D721Med (cell line): ENCODE results near the gene SBNO1.

Experiments
- DNase-seq: peaks from one replicate; pipeline ENCODE4 v3.0.0; 2011; ENCODE audit warnings: low spot score; ENCODE audit not compliant: insufficient read length
- FAIRE-seq: peaks from 2 replicates; lab custom pipeline; 2011; peaks lifted over from hg19 to GRCh38; lab: Jason Lieb, UNC
- CTCF ChIP-seq: IDR thresholded peaks from 2 replicates; pipeline ENCODE4 v1.5.1; 2012; ENCODE audit warnings: mild to moderate bottlenecking, control low read depth; ENCODE audit not compliant: insufficient read depth; ENCODE audit errors: missing control alignments

The SBNO1 gene

GRCh38 chr12:123278101-123278627 lies 86.5 kb downstream of the SBNO1 start:
- no peak for DNase-seq
- TF ChIP-seq CTCF, result no peak
- no peak for FAIRE-seq

DNA sequence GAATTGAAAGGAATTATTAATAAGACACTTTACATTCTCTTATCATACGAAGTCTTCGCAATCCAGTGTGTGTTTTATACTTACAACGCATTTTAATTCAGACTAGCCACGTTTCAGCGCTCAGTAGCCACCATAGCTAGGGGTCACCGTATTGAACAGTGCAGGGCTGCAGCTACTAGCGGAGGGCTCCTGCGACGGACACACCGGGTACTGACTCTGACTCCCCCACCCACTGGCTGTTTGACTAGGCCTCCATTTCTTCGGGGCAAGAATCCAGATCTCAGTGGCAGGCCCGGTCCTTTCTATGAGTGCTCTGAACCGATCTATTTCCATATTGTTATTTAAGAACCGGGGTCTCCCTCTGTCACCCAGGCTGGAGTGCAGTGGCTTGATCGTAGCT lies 91.5 kb downstream of the SBNO1 start:
- TF ChIP-seq CTCF, result no peak
- no peak for DNase-seq
- no peak for FAIRE-seq

- FAIRE-seq (no peak), DNase-seq (peak; percentile 77)
Measured at GRCh38 chr12:123271001-123271668, 93.5 kb downstream of the SBNO1 start.

GRCh38 chr12:123270214-123271000 lies 94.2 kb downstream of the SBNO1 start:
- DNase-seq (no peak), FAIRE-seq (no peak)
- TF ChIP-seq CTCF, result no peak

More at GRCh38 chr12:123271001-123271668, 93.5 kb downstream of the SBNO1 start:
- TF ChIP-seq CTCF, result peak; percentile 50

GRCh38 chr12:123269896-123270213 lies 94.8 kb downstream of the SBNO1 start:
- FAIRE-seq (no peak), DNase-seq (no peak)

GRCh38 chr12:123269395-123269892 lies 95.2 kb downstream of the SBNO1 start:
- no peak for DNase-seq

More at GRCh38 chr12:123269896-123270213, 94.8 kb downstream of the SBNO1 start:
- no peak for TF ChIP-seq CTCF

More at GRCh38 chr12:123269395-123269892, 95.2 kb downstream of the SBNO1 start:
- no peak for TF ChIP-seq CTCF
- FAIRE-seq, result no peak
